Nephron (organoid): ENCODE measurements around the gene ATF5.

Experiments used
- H3K27ac Mint-ChIP-seq, 3 experiments: 2 replicates each; pipeline ENCODE4 v1.8.0; 2020; ENCODE audit warnings: mixed read lengths in 3 of 3, mild to moderate bottlenecking in 2 of 3, moderate library complexity in 1 of 3
- H3K27me3 Mint-ChIP-seq: 2 replicates; pipeline ENCODE4 v1.8.0; 2021; ENCODE audit warnings: low read depth, mild to moderate bottlenecking, moderate library complexity, mixed read lengths
- H3K36me3 Mint-ChIP-seq: 2 replicates; pipeline ENCODE4 v1.8.0; 2020; ENCODE audit warnings: low read depth, mixed read lengths
- H3K4me1 Mint-ChIP-seq: 2 replicates; pipeline ENCODE4 v1.8.0; 2020; ENCODE audit warnings: mixed read lengths
- H3K4me3 Mint-ChIP-seq, 3 experiments: 2 replicates each; pipeline ENCODE4 v1.8.0; 2020; ENCODE audit warnings: mild to moderate bottlenecking in 3 of 3, mixed read lengths in 3 of 3, moderate library complexity in 2 of 3
- H3K9me3 Mint-ChIP-seq: 2 replicates; pipeline ENCODE4 v1.8.0; 2020; ENCODE audit warnings: mixed read lengths
- CTCF ChIP-seq, 3 experiments: fragments of 200-600 bp; sonication (generic); IDR thresholded peaks; one replicate each; pipeline ENCODE4 v1.5.0; 2021; ENCODE audit warnings: antibody characterized with exemption in 3 of 3; ENCODE audit not compliant: unreplicated experiment in 3 of 3

Gene ATF5

GRCh38 chr19:49978324-49978723 is 49.3 kb downstream of the ATF5 start:
- H3K27ac Mint-ChIP-seq: no peak overlapping the region
- H3K9me3 Mint-ChIP-seq: no peaks in the 10 kb centered on the region
- no peak overlapping the region for H3K4me3 Mint-ChIP-seq
- H3K36me3 Mint-ChIP-seq: peaks cover 15% of the 10 kb centered on the region
- TF ChIP-seq CTCF (IDR thresholded peaks at IDR 0.05; ENCODE audit: unreplicated experiment in 3 of 3): no peak
- H3K4me1 Mint-ChIP-seq: peaks cover 3% of the 10 kb centered on the region
- H3K27me3 Mint-ChIP-seq: no peaks in the 10 kb centered on the region

- Mint-ChIP-seq H3K36me3 (peaks cover 24% of the 10 kb centered on the region), H3K4me1 (no peaks in the 10 kb centered on the region), H3K4me3 (no peak overlapping the region), H3K9me3 (no peaks in the 10 kb centered on the region), H3K27ac (no peak overlapping the region), H3K27me3 (no peaks in the 10 kb centered on the region)
- no peak for TF ChIP-seq CTCF (IDR thresholded peaks at IDR 0.05; ENCODE audit: unreplicated experiment in 3 of 3)
Measured at GRCh38 chr19:49981603-49982593, 52.9 kb downstream of the ATF5 start.
